ENCODE data around the gene NME3. TPM values are rescaled to one million over a fixed set of nuclear protein-coding genes. Genes with fewer than 3 reads are reported as not detected.

The NME3 gene
- total and polyA plus RNA-seq, 4 experiments from 2014 or later, result 64.1 to 88.6 (median 77.3) TPM

GRCh38 chr16:1793578-1794220, 22.4 kb upstream of the NME3 start, which contains the start of gene IGFALS:
IGFALS (minus strand) TSS chr16:1793705; CDS start chr16:1793652, 53 bp downstream.
- H3K9me3 Mint-ChIP-seq, result peaks cover 0 to 13% (median 5%) of the 10 kb centered on the region in 8 donors

GRCh38 chr16:1792836-1793577, 21.7 kb upstream of the NME3 start:
- H3K4me3 ChIP-seq (ENCODE audit: low read length in 2 of 2), result no peak overlapping the region
- CTCF ChIA-PET (ENCODE audit: partially characterized antibody), result no interaction called here
- H3K36me3 Mint-ChIP-seq, result peaks cover 10% of the 10 kb centered on the region in 2 donors
- H3K27me3 ChIP-seq (ENCODE audit: insufficient read depth, low read length), result no peaks in the 10 kb centered on the region
- intact Hi-C loops (cut with micrococcal nuclease), result no loop called here
- H3K4me1 Mint-ChIP-seq, result peaks cover 0 to 3% (median 0%) of the 10 kb centered on the region in 4 donors
- no peaks in the 10 kb centered on the region for H3K27me3 Mint-ChIP-seq
- H3K9me3 ChIP-seq (ENCODE audit: control insufficient read depth in 1 of 2, low read length in 2 of 2), result no peaks in the 10 kb centered on the region
- H3K27ac ChIP-seq (ENCODE audit: low read depth, low read length), result no peak overlapping the region
- no peak overlapping the region for H3K27ac Mint-ChIP-seq
- peaks cover 7% of the 10 kb centered on the region for H3K36me3 ChIP-seq (ENCODE audit: insufficient read depth, low read length)
- peaks cover 0 to 9% (median 5%) of the 10 kb centered on the region in 8 donors for H3K9me3 Mint-ChIP-seq
- no peak for DNase-seq
- no peaks in the 10 kb centered on the region for H3K4me1 ChIP-seq (ENCODE audit: insufficient read depth, low read length)
- H3K4me3 Mint-ChIP-seq, result no peak overlapping the region
- POLR2A ChIA-PET (ENCODE audit: partially characterized antibody), result interaction anchor here (0.9 to 1.6 kb wide), 3 partner anchors 10 to 21 kb away, joined by 3 to 5 read pairs (median 4); partner anchors contain the start of genes EME2, MRPS34, NUBP2 and SPSB3

More at GRCh38 chr16:1793578-1794220, 22.4 kb upstream of the NME3 start, which contains the start of gene IGFALS:
- Mint-ChIP-seq H3K27ac (no peak within 1 kb of the TSS), H3K4me1 (peaks cover 0 to 3% (median 0%) of the 10 kb centered on the region in 4 donors), H3K27me3 (no peaks in the 10 kb centered on the region), H3K36me3 (peaks cover 8 to 10% of the 10 kb centered on the region in 2 donors), H3K4me3 (no peak within 1 kb of the TSS)
- Histone ChIP-seq H3K4me1 (ENCODE audit: insufficient read depth, low read length) (no peaks in the 10 kb centered on the region), H3K36me3 (ENCODE audit: insufficient read depth, low read length) (peaks cover 4% of the 10 kb centered on the region), H3K9me3 (ENCODE audit: control insufficient read depth in 1 of 2, low read length in 2 of 2) (no peaks in the 10 kb centered on the region), H3K27ac (ENCODE audit: low read depth, low read length) (no peak within 1 kb of the TSS), H3K4me3 (ENCODE audit: low read length in 2 of 2) (no peak within 1 kb of the TSS), H3K27me3 (ENCODE audit: insufficient read depth, low read length) (no peaks in the 10 kb centered on the region)
- intact Hi-C loops (cut with micrococcal nuclease), result no loop called here
- ChIA-PET CTCF (ENCODE audit: partially characterized antibody) (no interaction called here), POLR2A (ENCODE audit: partially characterized antibody) (interaction anchor here (0.9 to 1.6 kb wide), 3 partner anchors 10 to 22 kb away, joined by 3 to 5 read pairs (median 4); partner anchors contain the start of genes EME2, MRPS34, NUBP2 and SPSB3)
- DNase-seq, result no peak

GRCh38 chr16:1791943-1792812, 20.8 kb upstream of the NME3 start:
- peaks cover 0 to 3% (median 0%) of the 10 kb centered on the region in 4 donors for H3K4me1 Mint-ChIP-seq
- no peak overlapping the region for H3K27ac Mint-ChIP-seq
- ChIA-PET POLR2A (ENCODE audit: partially characterized antibody) (interaction anchor here (1.6 kb wide), 3 partner anchors 9 to 20 kb away, joined by 4 to 5 read pairs (median 5); partner anchors contain the start of genes EME2, MRPS34, NUBP2 and SPSB3), CTCF (ENCODE audit: partially characterized antibody) (no interaction called here)
- peaks cover 8 to 9% of the 10 kb centered on the region in 2 donors for H3K36me3 Mint-ChIP-seq
- intact Hi-C loops (cut with micrococcal nuclease), result no loop called here
- no peak overlapping the region for H3K4me3 ChIP-seq (ENCODE audit: low read length in 2 of 2)
- no peak overlapping the region for H3K27ac ChIP-seq (ENCODE audit: low read depth, low read length)
- peaks cover 0 to 5% (median 2%) of the 10 kb centered on the region in 8 donors for H3K9me3 Mint-ChIP-seq
- H3K27me3 ChIP-seq (ENCODE audit: insufficient read depth, low read length), result no peaks in the 10 kb centered on the region
- H3K9me3 ChIP-seq (ENCODE audit: control insufficient read depth in 1 of 2, low read length in 2 of 2), result no peaks in the 10 kb centered on the region
- DNase-seq, result no peak
- no peaks in the 10 kb centered on the region for H3K27me3 Mint-ChIP-seq
- peaks cover 9% of the 10 kb centered on the region for H3K36me3 ChIP-seq (ENCODE audit: insufficient read depth, low read length)
- H3K4me1 ChIP-seq (ENCODE audit: insufficient read depth, low read length), result no peaks in the 10 kb centered on the region
- H3K4me3 Mint-ChIP-seq, result no peak overlapping the region

GRCh38 chr16:1791256-1791942, 20.1 kb upstream of the NME3 start:
- POLR2A ChIA-PET (ENCODE audit: partially characterized antibody), result interaction anchor here (0.6 to 1.6 kb wide), 2 partner anchors 9 to 19 kb away, joined by 3 to 5 read pairs; partner anchors contain the start of genes EME2, MRPS34, NUBP2 and SPSB3
- Histone ChIP-seq H3K4me1 (ENCODE audit: insufficient read depth, low read length) (no peaks in the 10 kb centered on the region), H3K36me3 (ENCODE audit: insufficient read depth, low read length) (peaks cover 13% of the 10 kb centered on the region), H3K27me3 (ENCODE audit: insufficient read depth, low read length) (no peaks in the 10 kb centered on the region), H3K27ac (ENCODE audit: low read depth, low read length) (no peak overlapping the region), H3K9me3 (ENCODE audit: control insufficient read depth in 1 of 2, low read length in 2 of 2) (no peaks in the 10 kb centered on the region), H3K4me3 (ENCODE audit: low read length in 2 of 2) (no peak overlapping the region)
- CTCF ChIA-PET (ENCODE audit: partially characterized antibody), result no interaction called here
- intact Hi-C loops (cut with micrococcal nuclease), result no loop called here
- no peak overlapping the region for H3K27ac Mint-ChIP-seq
- H3K4me1 Mint-ChIP-seq, result peaks cover 0 to 3% (median 0%) of the 10 kb centered on the region in 4 donors
- H3K36me3 Mint-ChIP-seq, result peaks cover 4 to 8% of the 10 kb centered on the region in 2 donors
- no peak for DNase-seq
- no peaks in the 10 kb centered on the region for H3K27me3 Mint-ChIP-seq
- H3K4me3 Mint-ChIP-seq, result no peak overlapping the region
- no peaks in the 10 kb centered on the region for H3K9me3 Mint-ChIP-seq

GRCh38 chr16:1790611-1791255, 19.4 kb upstream of the NME3 start:
- H3K9me3 ChIP-seq (ENCODE audit: control insufficient read depth in 1 of 2, low read length in 2 of 2), result no peaks in the 10 kb centered on the region
- Mint-ChIP-seq H3K27me3 (no peaks in the 10 kb centered on the region), H3K4me1 (peaks cover 0 to 5% (median 0%) of the 10 kb centered on the region in 4 donors), H3K4me3 (no peak overlapping the region), H3K36me3 (peaks cover 4 to 8% of the 10 kb centered on the region in 2 donors), H3K9me3 (no peaks in the 10 kb centered on the region), H3K27ac (no peak overlapping the region)
- no peak overlapping the region for H3K27ac ChIP-seq (ENCODE audit: low read depth, low read length)
- peaks cover 4% of the 10 kb centered on the region for H3K4me1 ChIP-seq (ENCODE audit: insufficient read depth, low read length)
- intact Hi-C loops (cut with micrococcal nuclease), result no loop called here
- no peak overlapping the region for H3K4me3 ChIP-seq (ENCODE audit: low read length in 2 of 2)
- DNase-seq, result no peak
- ChIA-PET POLR2A (ENCODE audit: partially characterized antibody) (interaction anchor here (0.6 to 1.6 kb wide), 2 partner anchors 8 to 19 kb away, joined by 3 to 5 read pairs; partner anchors contain the start of genes EME2, MRPS34, NUBP2 and SPSB3), CTCF (ENCODE audit: partially characterized antibody) (no interaction called here)
- H3K36me3 ChIP-seq (ENCODE audit: insufficient read depth, low read length), result peaks cover 13% of the 10 kb centered on the region
- H3K27me3 ChIP-seq (ENCODE audit: insufficient read depth, low read length), result no peaks in the 10 kb centered on the region

- Mint-ChIP-seq H3K36me3 (peaks cover 4 to 8% of the 10 kb centered on the region in 2 donors), H3K4me1 (peaks cover 0 to 10% (median 2%) of the 10 kb centered on the region in 4 donors), H3K4me3 (no peak overlapping the region), H3K27me3 (no peaks in the 10 kb centered on the region), H3K9me3 (no peaks in the 10 kb centered on the region), H3K27ac (no peak overlapping the region)
- Histone ChIP-seq H3K27ac (ENCODE audit: low read depth, low read length) (no peak overlapping the region), H3K36me3 (ENCODE audit: insufficient read depth, low read length) (peaks cover 13% of the 10 kb centered on the region), H3K4me1 (ENCODE audit: insufficient read depth, low read length) (peaks cover 9% of the 10 kb centered on the region), H3K4me3 (ENCODE audit: low read length in 2 of 2) (no peak overlapping the region), H3K9me3 (ENCODE audit: control insufficient read depth in 1 of 2, low read length in 2 of 2) (no peaks in the 10 kb centered on the region), H3K27me3 (ENCODE audit: insufficient read depth, low read length) (no peaks in the 10 kb centered on the region)
- intact Hi-C loops (cut with micrococcal nuclease), result no loop called here
- no peak for DNase-seq
- CTCF ChIA-PET (ENCODE audit: partially characterized antibody), result no interaction called here
- POLR2A ChIA-PET (ENCODE audit: partially characterized antibody), result interaction anchor here (1.6 kb wide), 1 partner anchor 8 kb away, joined by 5 read pairs; the partner anchor contains the start of genes NUBP2 and SPSB3
These were observed 18.9 kb upstream of the NME3 start for GRCh38 chr16:1790261-1790610.
